Transverse colon (tissue), 3 donors: ENCODE data around the gene KRT78.

ENCODE experiments used
- CTCF ChIP-seq, 5 experiments: fragments of 200-600 bp in 3 of 5; fragments of 450-650 bp in 2 of 5; sonication (generic) in 3 of 5; IDR thresholded peaks; 1 replicate in 2 of 5; 2 replicates in 3 of 5; pipeline ENCODE4 v1.5.1; 2016 to 2017; ENCODE audit warnings: antibody characterized with exemption in 5 of 5, inconsistent platforms in 3 of 5, mild to moderate bottlenecking in 2 of 5, moderate library complexity in 1 of 5
- EP300 ChIP-seq: sonication (generic); formaldehyde crosslinking; IDR thresholded peaks from one replicate; pipeline ENCODE4 v1.6.1; 2017; ENCODE audit warnings: antibody characterized with exemption, low read depth
- POLR2A ChIP-seq: fragments of 450-650 bp; IDR thresholded peaks from one replicate; pipeline ENCODE4 v1.6.1; 2016; ENCODE audit warnings: antibody characterized with exemption, mild to moderate bottlenecking, moderate library complexity

- TF ChIP-seq POLR2A (no peak), CTCF (IDR thresholded peaks at IDR 0.05) (no peak), EP300 (no peak)
Measured at GRCh38 chr12:52831251-52831650, 17.5 kb downstream of the KRT78 start.
